Osteocyte (in vitro differentiated cells): ENCODE results near the gene ZNF10. TPM values are rescaled to one million over a fixed set of nuclear protein-coding genes. Genes with fewer than 3 reads are reported as not detected.

ENCODE experiments used
- DNase-seq: peaks from one replicate; pipeline ENCODE4 v3.0.0; 2021; ENCODE audit warnings: mixed read lengths; ENCODE audit not compliant: unreplicated experiment; ENCODE audit errors: extremely low spot score
- H3K27ac Mint-ChIP-seq: one replicate; pipeline ENCODE4 v1.8.0; 2021; ENCODE audit warnings: mild to moderate bottlenecking, mixed read lengths; ENCODE audit not compliant: unreplicated experiment
- H3K27me3 Mint-ChIP-seq: one replicate; pipeline ENCODE4 v1.8.0; 2021; ENCODE audit warnings: mixed read lengths; ENCODE audit not compliant: unreplicated experiment
- H3K36me3 Mint-ChIP-seq: one replicate; pipeline ENCODE4 v1.8.0; 2021; ENCODE audit warnings: mixed read lengths; ENCODE audit not compliant: unreplicated experiment
- H3K4me1 Mint-ChIP-seq: one replicate; pipeline ENCODE4 v1.8.0; 2021; ENCODE audit warnings: mixed read lengths; ENCODE audit not compliant: unreplicated experiment
- H3K4me3 Mint-ChIP-seq: one replicate; pipeline ENCODE4 v1.8.0; 2021; ENCODE audit warnings: mild to moderate bottlenecking, moderate library complexity, mixed read lengths; ENCODE audit not compliant: unreplicated experiment
- H3K9me3 Mint-ChIP-seq: one replicate; pipeline ENCODE4 v1.8.0; 2021; ENCODE audit warnings: mixed read lengths; ENCODE audit not compliant: unreplicated experiment
- long read RNA-seq: library from polyadenylated mRNA; unstranded; transcript quantifications from one replicate; pipeline ENCODE4 v2.0.0, GENCODE V29; 2021
- total RNA-seq: library from RNA; stranded (reverse); gene quantifications from 2 replicates; pipeline ENCODE4 v1.2.1, GENCODE V29; 2021
- TF ChIP-seq, protein P1 (sequence below): fragments of 200-600 bp; sonication (generic); IDR thresholded peaks from 2 replicates; pipeline ENCODE4 v1.5.0; 2021; ENCODE audit warnings: antibody characterized with exemption, mild to moderate bottlenecking, moderate library complexity

The ZNF10 gene
- total RNA-seq: 17.3 and 18.4 TPM in 2 replicates
- long read RNA-seq, full-length matches to known transcripts: 5 of 29 reads
- long read RNA-seq, partial matches to known transcripts: 5 of 29 reads
- long read RNA-seq, other reads (novel, unspliced or antisense): 19 of 29 reads

DNA sequence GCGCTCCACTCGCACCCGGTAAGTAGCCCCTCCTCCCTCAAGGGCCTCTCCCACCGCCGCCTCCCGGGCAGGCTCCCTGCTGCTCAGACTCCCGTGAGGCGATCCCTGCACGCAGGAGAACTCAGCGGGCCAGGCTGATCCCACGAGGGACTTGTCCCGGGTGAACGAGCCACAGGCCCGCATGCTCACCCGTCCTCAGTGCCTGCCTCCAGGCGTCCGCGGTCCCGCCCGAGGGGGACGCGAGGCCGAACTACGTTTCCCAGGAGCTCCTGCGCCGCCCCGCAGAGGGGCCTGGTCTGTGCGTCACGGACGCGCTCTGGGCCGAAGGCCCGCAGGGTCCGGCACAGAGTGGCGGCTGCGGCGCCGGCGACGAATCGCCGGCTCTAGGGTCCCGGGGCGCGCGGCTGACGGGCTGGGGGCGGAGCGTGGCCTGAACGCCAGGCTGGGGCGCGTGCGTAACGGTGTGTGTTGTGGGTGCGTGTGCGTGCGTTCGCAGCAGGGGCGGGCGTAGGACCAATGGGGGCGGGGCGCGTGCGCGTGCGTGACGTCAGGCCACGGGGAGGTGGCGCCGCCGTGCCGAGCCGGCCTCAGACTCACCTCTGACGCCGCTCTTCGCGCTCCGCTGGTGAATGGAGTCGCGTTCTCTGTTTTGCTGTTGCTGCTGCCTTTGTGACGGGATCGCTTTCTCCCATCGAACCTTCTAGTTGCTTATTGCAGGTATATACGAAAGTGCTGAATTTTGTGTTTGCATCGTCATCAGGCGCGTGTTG is at the start of gene ZNF10, which contains the start of gene ZNF891:
ZNF10 (plus strand) TSS at position 590 of the 770 bp plus-strand sequence. CDS start 13,866 bp downstream, outside the sequence.
ZNF891 (minus strand) TSS at position 237 of the 770 bp plus-strand sequence. CDS start 8,356 bp downstream, outside the sequence.
- TF ChIP-seq, protein P1, sequence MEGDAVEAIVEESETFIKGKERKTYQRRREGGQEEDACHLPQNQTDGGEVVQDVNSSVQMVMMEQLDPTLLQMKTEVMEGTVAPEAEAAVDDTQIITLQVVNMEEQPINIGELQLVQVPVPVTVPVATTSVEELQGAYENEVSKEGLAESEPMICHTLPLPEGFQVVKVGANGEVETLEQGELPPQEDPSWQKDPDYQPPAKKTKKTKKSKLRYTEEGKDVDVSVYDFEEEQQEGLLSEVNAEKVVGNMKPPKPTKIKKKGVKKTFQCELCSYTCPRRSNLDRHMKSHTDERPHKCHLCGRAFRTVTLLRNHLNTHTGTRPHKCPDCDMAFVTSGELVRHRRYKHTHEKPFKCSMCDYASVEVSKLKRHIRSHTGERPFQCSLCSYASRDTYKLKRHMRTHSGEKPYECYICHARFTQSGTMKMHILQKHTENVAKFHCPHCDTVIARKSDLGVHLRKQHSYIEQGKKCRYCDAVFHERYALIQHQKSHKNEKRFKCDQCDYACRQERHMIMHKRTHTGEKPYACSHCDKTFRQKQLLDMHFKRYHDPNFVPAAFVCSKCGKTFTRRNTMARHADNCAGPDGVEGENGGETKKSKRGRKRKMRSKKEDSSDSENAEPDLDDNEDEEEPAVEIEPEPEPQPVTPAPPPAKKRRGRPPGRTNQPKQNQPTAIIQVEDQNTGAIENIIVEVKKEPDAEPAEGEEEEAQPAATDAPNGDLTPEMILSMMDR: no peak
- peaks cover 58% of the 10 kb centered on the region for H3K36me3 Mint-ChIP-seq
- H3K27me3 Mint-ChIP-seq: no peaks in the 10 kb centered on the region
- peaks cover 37% of the 10 kb centered on the region for H3K9me3 Mint-ChIP-seq
- H3K4me3 Mint-ChIP-seq: peak within 1 kb of the TSS; percentile 96
- peak within 1 kb of the TSS; percentile 99 for H3K27ac Mint-ChIP-seq
- H3K4me1 Mint-ChIP-seq: peaks cover 15% of the 10 kb centered on the region
- peak; percentile 98 for DNase-seq

DNA sequence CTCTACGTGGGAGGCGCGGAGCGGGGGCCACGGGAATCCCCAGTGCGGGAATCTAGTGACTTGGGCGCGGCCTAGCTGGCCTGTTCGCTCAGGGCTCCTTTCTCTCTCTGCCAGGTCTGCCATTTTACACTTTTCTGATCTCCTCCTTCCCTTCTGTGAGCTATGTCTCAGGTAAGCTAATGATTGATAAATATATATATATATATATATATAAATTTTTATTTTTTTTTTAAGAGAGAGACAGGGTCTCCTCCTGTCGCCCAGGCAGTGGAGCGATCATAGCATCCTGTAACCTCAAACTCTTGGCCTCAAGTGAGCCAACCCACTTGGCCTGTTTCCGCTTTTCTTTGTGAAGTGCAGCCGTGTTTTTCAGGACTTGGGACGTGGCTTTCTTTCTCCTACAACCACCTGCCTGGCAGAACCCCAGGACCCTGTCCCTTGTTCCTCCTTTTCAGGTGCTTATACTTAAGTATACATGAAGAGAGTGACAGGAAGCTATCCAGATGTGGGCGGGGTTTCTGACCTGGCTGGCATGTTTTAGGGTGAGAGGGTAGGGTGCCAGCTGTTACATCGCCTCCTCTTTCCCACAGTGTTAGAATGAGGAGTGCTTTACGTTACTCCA is 49.2 kb upstream of the ZNF10 start:
- peaks cover 53% of the 10 kb centered on the region for H3K36me3 Mint-ChIP-seq
- TF ChIP-seq, protein P1: no peak
- H3K27me3 Mint-ChIP-seq: no peaks in the 10 kb centered on the region
- no peak overlapping the region for H3K4me3 Mint-ChIP-seq
- H3K9me3 Mint-ChIP-seq: peaks cover 43% of the 10 kb centered on the region
- no peak overlapping the region for H3K27ac Mint-ChIP-seq
- H3K4me1 Mint-ChIP-seq: peaks cover 2% of the 10 kb centered on the region
- no peak for DNase-seq

DNA sequence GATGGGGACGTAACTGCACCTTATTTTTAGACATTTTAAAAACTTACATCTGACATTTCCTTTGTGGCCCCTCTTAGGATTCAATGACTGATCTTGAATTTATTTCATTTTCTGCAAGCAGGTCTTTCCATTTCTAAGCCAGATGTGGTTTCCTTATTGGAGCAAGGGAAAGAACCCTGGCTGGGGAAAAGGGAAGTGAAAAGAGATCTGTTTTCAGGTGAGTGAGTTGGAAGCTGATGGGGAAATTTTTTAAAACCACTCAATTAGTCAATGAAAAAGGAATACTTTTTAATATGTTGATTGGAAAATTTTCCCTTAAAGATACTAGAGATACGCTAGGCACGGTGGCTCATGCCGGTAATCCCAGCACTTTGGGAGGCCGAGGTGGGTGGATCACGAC is 47.1 kb upstream of the ZNF10 start:
- peaks cover 2% of the 10 kb centered on the region for H3K4me1 Mint-ChIP-seq
- TF ChIP-seq, protein P1: no peak
- H3K9me3 Mint-ChIP-seq: peaks cover 42% of the 10 kb centered on the region
- DNase-seq: no peak
- no peak overlapping the region for H3K27ac Mint-ChIP-seq
- peaks cover 70% of the 10 kb centered on the region for H3K36me3 Mint-ChIP-seq
- H3K4me3 Mint-ChIP-seq: no peak overlapping the region
- H3K27me3 Mint-ChIP-seq: no peaks in the 10 kb centered on the region

DNA sequence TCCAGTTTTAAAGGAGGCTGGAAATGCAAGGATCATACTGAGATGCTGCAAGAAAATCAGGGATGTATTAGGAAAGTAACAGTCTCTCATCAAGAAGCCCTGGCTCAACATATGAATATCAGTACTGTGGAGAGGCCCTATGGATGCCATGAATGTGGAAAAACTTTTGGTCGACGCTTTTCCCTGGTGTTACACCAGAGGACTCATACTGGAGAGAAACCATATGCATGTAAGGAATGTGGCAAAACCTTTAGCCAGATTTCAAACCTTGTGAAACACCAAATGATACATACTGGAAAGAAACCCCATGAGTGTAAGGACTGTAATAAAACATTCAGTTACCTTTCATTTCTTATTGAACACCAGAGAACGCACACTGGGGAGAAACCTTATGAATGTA is 24.8 kb upstream of the ZNF10 start:
- no peak for DNase-seq
- H3K4me1 Mint-ChIP-seq: no peaks in the 10 kb centered on the region
- no peak overlapping the region for H3K27ac Mint-ChIP-seq
- TF ChIP-seq, protein P1: no peak
- no peak overlapping the region for H3K4me3 Mint-ChIP-seq
- no peaks in the 10 kb centered on the region for H3K27me3 Mint-ChIP-seq
- H3K36me3 Mint-ChIP-seq: peaks cover 90% of the 10 kb centered on the region
- H3K9me3 Mint-ChIP-seq: peaks cover 46% of the 10 kb centered on the region

DNA sequence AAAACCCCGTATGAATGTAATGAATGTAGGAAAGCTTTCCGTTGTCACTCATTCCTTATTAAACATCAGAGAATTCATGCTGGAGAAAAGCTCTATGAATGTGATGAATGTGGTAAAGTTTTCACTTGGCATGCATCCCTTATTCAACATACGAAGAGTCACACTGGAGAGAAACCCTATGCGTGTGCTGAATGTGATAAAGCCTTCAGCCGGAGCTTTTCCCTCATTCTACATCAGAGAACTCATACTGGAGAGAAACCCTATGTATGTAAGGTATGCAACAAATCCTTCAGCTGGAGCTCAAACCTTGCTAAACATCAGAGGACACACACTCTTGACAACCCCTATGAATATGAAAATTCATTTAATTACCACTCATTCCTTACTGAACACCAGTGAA is 24.2 kb upstream of the ZNF10 start:
- H3K27ac Mint-ChIP-seq: no peak overlapping the region
- H3K4me1 Mint-ChIP-seq: no peaks in the 10 kb centered on the region
- peaks cover 41% of the 10 kb centered on the region for H3K9me3 Mint-ChIP-seq
- no peaks in the 10 kb centered on the region for H3K27me3 Mint-ChIP-seq
- DNase-seq: no peak
- H3K4me3 Mint-ChIP-seq: no peak overlapping the region
- H3K36me3 Mint-ChIP-seq: peaks cover 83% of the 10 kb centered on the region
- TF ChIP-seq, protein P1: no peak
